ENCODE measurements around the gene PLEKHG5.

GRCh38 chr1:6497867-6498575, 6.6 kb upstream of the PLEKHG5 start:
- no peak for TF ChIP-seq SREBF2 (IDR thresholded peaks at IDR 0.05)
- no peak for TF ChIP-seq SMC3 (IDR thresholded peaks at IDR 0.05)
- no peak for TF ChIP-seq RFX5 (IDR thresholded peaks at IDR 0.05)
- TF ChIP-seq POLR2A (IDR thresholded peaks at IDR 0.05; ENCODE audit: low read length): no peak
- TF ChIP-seq MYC (IDR thresholded peaks at IDR 0.05; ENCODE audit: borderline replicate concordance, low read length): no peak
